Vagina (tissue), 2 donors: Measurements from ENCODE around the gene TP53I11.

Experiments
- POLR2A ChIP-seq, 2 donors: fragments of 450-650 bp; IDR thresholded peaks; one replicate each; pipeline ENCODE4 v1.6.1; 2017; ENCODE audit warnings: antibody characterized with exemption in 2 of 2, mild to moderate bottlenecking in 2 of 2, moderate library complexity in 2 of 2
- POLR2AphosphoS5 ChIP-seq, 2 donors: sonication (generic); formaldehyde crosslinking; IDR thresholded peaks; one replicate each; pipeline ENCODE4 v1.9.0; 2017; ENCODE audit warnings: antibody characterized with exemption in 2 of 2, mild to moderate bottlenecking in 2 of 2, low read depth in 1 of 2; ENCODE audit not compliant: insufficient read depth in 1 of 2
- TF ChIP-seq, protein P1 (sequence below), 3 experiments: fragments of 450-650 bp in 2 of 3; fragments of 200-600 bp in 1 of 3; sonication (generic) in 1 of 3; IDR thresholded peaks; one replicate each; pipeline ENCODE4 v1.5.1; 2017 to 2019; ENCODE audit warnings: antibody characterized with exemption in 3 of 3, mild to moderate bottlenecking in 2 of 3, moderate library complexity in 2 of 3

DNA sequence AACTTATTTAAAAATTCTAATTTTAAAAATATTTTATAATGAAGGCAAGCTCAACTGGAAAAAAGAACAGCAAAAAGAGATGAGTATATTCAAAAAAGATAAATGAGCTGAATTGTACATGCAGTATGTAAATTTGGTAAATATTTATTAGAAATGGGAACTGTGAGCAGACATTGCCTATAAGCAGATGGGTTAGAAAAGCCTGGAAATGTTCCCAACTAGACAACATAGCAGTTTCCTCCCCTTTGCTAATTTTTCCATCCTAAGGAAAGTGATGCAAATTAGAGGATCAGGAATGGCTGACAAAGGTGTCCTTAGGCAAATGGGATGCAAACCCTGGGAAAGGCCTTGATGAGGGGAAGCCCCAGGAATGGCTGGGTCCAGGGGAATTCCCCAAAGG, 37.2 kb downstream of the TP53I11 start:
- TF ChIP-seq POLR2AphosphoS5 (IDR thresholded peaks at IDR 0.05; ENCODE audit: insufficient read depth in 1 of 2, low read depth in 1 of 2) (no peak), POLR2A (IDR thresholded peaks at IDR 0.05) (no peak)
- TF ChIP-seq, protein P1, sequence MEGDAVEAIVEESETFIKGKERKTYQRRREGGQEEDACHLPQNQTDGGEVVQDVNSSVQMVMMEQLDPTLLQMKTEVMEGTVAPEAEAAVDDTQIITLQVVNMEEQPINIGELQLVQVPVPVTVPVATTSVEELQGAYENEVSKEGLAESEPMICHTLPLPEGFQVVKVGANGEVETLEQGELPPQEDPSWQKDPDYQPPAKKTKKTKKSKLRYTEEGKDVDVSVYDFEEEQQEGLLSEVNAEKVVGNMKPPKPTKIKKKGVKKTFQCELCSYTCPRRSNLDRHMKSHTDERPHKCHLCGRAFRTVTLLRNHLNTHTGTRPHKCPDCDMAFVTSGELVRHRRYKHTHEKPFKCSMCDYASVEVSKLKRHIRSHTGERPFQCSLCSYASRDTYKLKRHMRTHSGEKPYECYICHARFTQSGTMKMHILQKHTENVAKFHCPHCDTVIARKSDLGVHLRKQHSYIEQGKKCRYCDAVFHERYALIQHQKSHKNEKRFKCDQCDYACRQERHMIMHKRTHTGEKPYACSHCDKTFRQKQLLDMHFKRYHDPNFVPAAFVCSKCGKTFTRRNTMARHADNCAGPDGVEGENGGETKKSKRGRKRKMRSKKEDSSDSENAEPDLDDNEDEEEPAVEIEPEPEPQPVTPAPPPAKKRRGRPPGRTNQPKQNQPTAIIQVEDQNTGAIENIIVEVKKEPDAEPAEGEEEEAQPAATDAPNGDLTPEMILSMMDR (IDR thresholded peaks at IDR 0.05): no peak
